Measurements from ENCODE around the gene STARD10. TPM values are rescaled to one million over a fixed set of nuclear protein-coding genes. Genes with fewer than 3 reads are reported as not detected.
A peak's percentile ranks its signal among the peaks of the same experiment; 100 is the strongest.

STARD10 gene
- polyA plus RNA-seq, 2 of the 4 experiments (the other 2 are of a cell fraction) = 21.2 to 23.2 TPM

DNA sequence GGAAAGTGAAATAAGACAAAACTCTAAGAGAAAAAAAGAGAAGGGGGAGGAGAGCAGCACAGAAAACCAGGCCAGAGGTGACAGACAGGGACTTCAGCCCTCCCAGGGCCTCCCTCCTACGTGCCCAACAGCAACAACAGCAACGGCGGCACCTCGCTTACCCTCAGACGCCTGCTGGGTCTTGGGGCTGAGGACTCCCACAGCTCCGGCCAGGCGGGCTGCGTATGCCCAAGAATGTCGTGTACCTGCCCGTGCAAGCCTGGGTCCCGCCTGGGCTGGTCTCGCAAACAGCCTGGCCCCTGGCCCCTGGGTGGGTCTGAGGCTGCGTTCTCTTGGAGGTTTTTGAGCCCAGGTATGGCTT is 72.2 kb downstream of the STARD10 start:
- CTCF ChIA-PET = interaction anchor here (0.8 to 7.1 kb wide), 6 partner anchors 17 to 613 kb away, joined by 3 to 162 read pairs (median 4); partner anchors contain the start of genes FCHSD2 and STARD10
- Histone ChIP-seq H3K27ac (peak overlapping the region; percentile 94 to 97), H3K9me3 (no peaks in the 10 kb centered on the region), H3K4me3 (peak overlapping the region; percentile 45), H3K4me2 (peak overlapping the region; percentile 95), H3K4me1 (peaks cover 35% of the 10 kb centered on the region)
- DNase-seq (ENCODE audit: low read depth in 1 of 2, low spot score in 1 of 2) (no peak), ATAC-seq (peak in 1 of 2 experiments; percentile 11; a peak in 3 of 6 replicates), FAIRE-seq (no peak)
- WGBS (ENCODE audit: missing lambda C conversion rate) = 56% methylated on average over 13 of the region's 13 CpGs
- TF ChIP-seq ZFP36 (IDR thresholded peaks at IDR 0.05; ENCODE audit: borderline replicate concordance, partially characterized antibody) (no peak), CEBPB (IDR thresholded peaks at IDR 0.05) (no peak), MYC (IDR thresholded peaks at IDR 0.05; ENCODE audit: borderline replicate concordance, low read length) (no peak), CHD4 (IDR thresholded peaks at IDR 0.05; ENCODE audit: borderline replicate concordance) (no peak), HOXA7 (CRISPR knock-in tag; IDR thresholded peaks at IDR 0.05) (no peak), KDM1A (IDR thresholded peaks at IDR 0.05; ENCODE audit: low read depth) (no peak), SMC3 (IDR thresholded peaks at IDR 0.05) (no peak), BHLHE40 (IDR thresholded peaks at IDR 0.05; ENCODE audit: low read depth, low read length) (no peak)
- POLR2A ChIA-PET = interaction anchor here (0.6 to 1.2 kb wide), 3 partner anchors 72 to 120 kb away, joined by 3 to 7 read pairs (median 4); partner anchors contain the start of gene STARD10

- POLR2A ChIA-PET = no interaction called here
- CTCF ChIA-PET = interaction anchor here (1.2 to 5.8 kb wide), 3 partner anchors 38 to 421 kb away, joined by 4 to 25 read pairs (median 6); partner anchors contain the start of genes FCHSD2 and STARD10
- FAIRE-seq (no peak), DNase-seq (ENCODE audit: low read depth in 1 of 2, low spot score in 1 of 2) (no peak), ATAC-seq (no peak)
- peaks cover 35% of the 10 kb centered on the region for H3K4me1 ChIP-seq
- H3K27ac ChIP-seq = peak overlapping the region; percentile 94 to 97
- WGBS (ENCODE audit: missing lambda C conversion rate) = 76% methylated on average over 3 of the region's 3 CpGs
- peak overlapping the region; percentile 45 for H3K4me3 ChIP-seq
- H3K9me3 ChIP-seq = no peaks in the 10 kb centered on the region
- H3K4me2 ChIP-seq = peak overlapping the region; percentile 95
- TF ChIP-seq NR3C1 (IDR thresholded peaks at IDR 0.05) = no peak
- no peak for TF ChIP-seq HES2 (IDR thresholded peaks at IDR 0.05)
- TF ChIP-seq SMC3 (IDR thresholded peaks at IDR 0.05) = no peak
- no peak for TF ChIP-seq MAFK (IDR thresholded peaks at IDR 0.05; ENCODE audit: partially characterized antibody)
- TF ChIP-seq BCL3 (IDR thresholded peaks at IDR 0.05) = no peak
- no peak for TF ChIP-seq HOXA7 (CRISPR knock-in tag; IDR thresholded peaks at IDR 0.05)
- TF ChIP-seq, protein P1, sequence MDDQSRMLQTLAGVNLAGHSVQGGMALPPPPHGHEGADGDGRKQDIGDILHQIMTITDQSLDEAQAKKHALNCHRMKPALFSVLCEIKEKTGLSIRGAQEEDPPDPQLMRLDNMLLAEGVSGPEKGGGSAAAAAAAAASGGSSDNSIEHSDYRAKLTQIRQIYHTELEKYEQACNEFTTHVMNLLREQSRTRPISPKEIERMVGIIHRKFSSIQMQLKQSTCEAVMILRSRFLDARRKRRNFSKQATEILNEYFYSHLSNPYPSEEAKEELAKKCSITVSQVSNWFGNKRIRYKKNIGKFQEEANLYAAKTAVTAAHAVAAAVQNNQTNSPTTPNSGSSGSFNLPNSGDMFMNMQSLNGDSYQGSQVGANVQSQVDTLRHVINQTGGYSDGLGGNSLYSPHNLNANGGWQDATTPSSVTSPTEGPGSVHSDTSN (IDR thresholded peaks at IDR 0.05) = no peak
- TF ChIP-seq HOXB5 (CRISPR knock-in tag; IDR thresholded peaks at IDR 0.05) = no peak
- no peak for TF ChIP-seq POLR2AphosphoS2 (conservative IDR thresholded peaks at IDR 0.05; ENCODE audit: low read length)
- no peak for TF ChIP-seq TP53 (CRISPR knock-in tag; IDR thresholded peaks at IDR 0.05)
- TF ChIP-seq SREBF2 (IDR thresholded peaks at IDR 0.05) = no peak
- no peak for TF ChIP-seq ZNF302 (CRISPR knock-in tag; IDR thresholded peaks at IDR 0.05)
- TF ChIP-seq, protein P2, sequence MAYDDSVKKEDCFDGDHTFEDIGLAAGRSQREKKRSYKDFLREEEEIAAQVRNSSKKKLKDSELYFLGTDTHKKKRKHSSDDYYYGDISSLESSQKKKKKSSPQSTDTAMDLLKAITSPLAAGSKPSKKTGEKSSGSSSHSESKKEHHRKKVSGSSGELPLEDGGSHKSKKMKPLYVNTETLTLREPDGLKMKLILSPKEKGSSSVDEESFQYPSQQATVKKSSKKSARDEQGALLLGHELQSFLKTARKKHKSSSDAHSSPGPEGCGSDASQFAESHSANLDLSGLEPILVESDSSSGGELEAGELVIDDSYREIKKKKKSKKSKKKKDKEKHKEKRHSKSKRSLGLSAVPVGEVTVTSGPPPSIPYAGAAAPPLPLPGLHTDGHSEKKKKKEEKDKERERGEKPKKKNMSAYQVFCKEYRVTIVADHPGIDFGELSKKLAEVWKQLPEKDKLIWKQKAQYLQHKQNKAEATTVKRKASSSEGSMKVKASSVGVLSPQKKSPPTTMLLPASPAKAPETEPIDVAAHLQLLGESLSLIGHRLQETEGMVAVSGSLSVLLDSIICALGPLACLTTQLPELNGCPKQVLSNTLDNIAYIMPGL (CRISPR knock-in tag; IDR thresholded peaks at IDR 0.05; ENCODE audit: borderline replicate concordance) = no peak
- TF ChIP-seq ZC3H11A (IDR thresholded peaks at IDR 0.05) = no peak
- no peak for TF ChIP-seq JUN (IDR thresholded peaks at IDR 0.05)
- TF ChIP-seq HDAC2 (IDR thresholded peaks at IDR 0.05) = no peak
- TF ChIP-seq ZSCAN20 (CRISPR knock-in tag; IDR thresholded peaks at IDR 0.05) = no peak
- TF ChIP-seq FOSB (CRISPR knock-in tag; IDR thresholded peaks at IDR 0.05) = no peak
- no peak for TF ChIP-seq RARB (CRISPR knock-in tag; IDR thresholded peaks at IDR 0.05)
Observed at GRCh38 chr11:72721276-72721675, 72.6 kb downstream of the STARD10 start.
